HG03095 (cell line): ENCODE data around the gene MAPK6.
"Not testable (repeated sequence)": the region's sequence is repeated elsewhere in the genome, so short reads cannot be mapped to it uniquely, and the experiment has no call there.

Experiments used
- ATAC-seq: cut with Tn5 transposase; IDR thresholded peaks from one replicate; pipeline ENCODE4 v1.9.1; 2021; ENCODE audit warnings: moderate library complexity; ENCODE audit not compliant: unreplicated experiment

Gene MAPK6

GRCh38 chr15:52042051-52042851 lies 23.2 kb downstream of the MAPK6 start:
- no peak for ATAC-seq

- not testable (repeated sequence) for ATAC-seq
Observed at GRCh38 chr15:52045795-52046298, 26.8 kb downstream of the MAPK6 start.

GRCh38 chr15:52046552-52046951 lies 27.5 kb downstream of the MAPK6 start:
- ATAC-seq: not testable (repeated sequence)

GRCh38 chr15:52050416-52050815 lies 31.4 kb downstream of the MAPK6 start:
- no peak for ATAC-seq

GRCh38 chr15:52052066-52052935 lies 33.3 kb downstream of the MAPK6 start:
- ATAC-seq: no peak

GRCh38 chr15:52054381-52054780 lies 35.4 kb downstream of the MAPK6 start:
- ATAC-seq: no peak

GRCh38 chr15:52054858-52055257 lies 35.8 kb downstream of the MAPK6 start:
- not testable (repeated sequence) for ATAC-seq

GRCh38 chr15:52056001-52056400 lies 37.0 kb downstream of the MAPK6 start:
- no peak for ATAC-seq

- ATAC-seq: no peak
Observed at GRCh38 chr15:52056496-52056895, 37.5 kb downstream of the MAPK6 start.

GRCh38 chr15:52057996-52058395 lies 39.0 kb downstream of the MAPK6 start:
- no peak for ATAC-seq

- ATAC-seq: no peak
Observed at GRCh38 chr15:52060501-52060900, 41.5 kb downstream of the MAPK6 start.

GRCh38 chr15:52066842-52067544 lies 48.0 kb downstream of the MAPK6 start:
- ATAC-seq: no peak

GRCh38 chr15:52067545-52067926 lies 48.5 kb downstream of the MAPK6 start:
- ATAC-seq: no peak

- no peak for ATAC-seq
Observed at GRCh38 chr15:52068004-52068615, 49.1 kb downstream of the MAPK6 start.

- ATAC-seq: no peak
Observed at GRCh38 chr15:52069559-52069958, 50.5 kb downstream of the MAPK6 start.

GRCh38 chr15:52071570-52071969 lies 52.6 kb downstream of the MAPK6 start:
- no peak for ATAC-seq

- ATAC-seq: no peak
Observed at GRCh38 chr15:52076889-52077781, 58.1 kb downstream of the MAPK6 start.

- no peak for ATAC-seq
Observed at GRCh38 chr15:52078197-52078875, 59.3 kb downstream of the MAPK6 start.
